BJ (cell line): ENCODE measurements around the gene AGBL2. TPM values are rescaled to one million over a fixed set of nuclear protein-coding genes. Genes with fewer than 3 reads are reported as not detected.

ENCODE experiments used
- CTCF ChIA-PET: fragments of 350-600 bp; formaldehyde crosslinking; extraction: SDS; loops from one replicate; lab custom pipeline; 2021; ENCODE audit warnings: antibody characterized with exemption, inconsistent platforms; lab: Yijun Ruan, JAX
- POLR2A ChIA-PET: fragments of 300-600 bp; sonication (Branson Sonifier 250); formaldehyde crosslinking; extraction: SDS; loops from one replicate; lab custom pipeline; 2021; ENCODE audit warnings: antibody characterized with exemption; lab: Charles Lee
- DNase-seq: peaks from one replicate; pipeline ENCODE4 v3.0.0-alpha.2; 2011; ENCODE audit warnings: low read depth
- H3K27me3 ChIP-seq: 2 replicates; pipeline ENCODE4 v1.6.0; 2011; ENCODE audit warnings: low read length; ENCODE audit not compliant: control insufficient read depth, insufficient read depth
- H3K36me3 ChIP-seq: 2 replicates; pipeline ENCODE4 v1.5.1; 2011; ENCODE audit warnings: low read length; ENCODE audit not compliant: control insufficient read depth, insufficient read depth
- H3K4me3 ChIP-seq: 2 replicates; pipeline ENCODE4 v1.5.1; 2011; ENCODE audit warnings: low read depth, mild to moderate bottlenecking, control low read depth, low read length
- CTCF ChIP-seq: IDR thresholded peaks from 2 replicates; pipeline ENCODE4 v1.5.1; 2011; ENCODE audit warnings: low read depth, mild to moderate bottlenecking, control low read depth, inconsistent platforms, low read length, moderate library complexity; ENCODE audit not compliant: insufficient read depth
- polyA plus RNA-seq: library from polyadenylated mRNA; depleted of rRNA; stranded (reverse); fragments of >200 nt; gene quantifications from 2 replicates; pipeline ENCODE4 v1.2.3, GENCODE V29; 2011

Gene AGBL2
- polyA plus RNA-seq, 1 experiment, result 1.5 TPM

GRCh38 chr11:47628026-47628425 lies 87.1 kb downstream of the AGBL2 start:
- TF ChIP-seq CTCF, result no peak
- CTCF ChIA-PET, result interaction anchor here (1.2 to 5.8 kb wide), 2 partner anchors 8 to 10 kb away, joined by 4 to 26 read pairs; no protein-coding TSS in a partner anchor
- H3K36me3 ChIP-seq, result peaks cover 15% of the 10 kb centered on the region
- no peaks in the 10 kb centered on the region for H3K27me3 ChIP-seq
- POLR2A ChIA-PET, result no interaction called here
- no peak for DNase-seq
- H3K4me3 ChIP-seq, result no peak overlapping the region

GRCh38 chr11:47626234-47626633 lies 88.9 kb downstream of the AGBL2 start:
- POLR2A ChIA-PET, result no interaction called here
- no peak overlapping the region for H3K4me3 ChIP-seq
- H3K27me3 ChIP-seq, result no peaks in the 10 kb centered on the region
- TF ChIP-seq CTCF, result no peak
- H3K36me3 ChIP-seq, result peaks cover 19% of the 10 kb centered on the region
- CTCF ChIA-PET, result interaction anchor here (5.8 kb wide), 1 partner anchor 9 kb away, joined by 26 read pairs; no protein-coding TSS in a partner anchor
- DNase-seq, result no peak

DNA sequence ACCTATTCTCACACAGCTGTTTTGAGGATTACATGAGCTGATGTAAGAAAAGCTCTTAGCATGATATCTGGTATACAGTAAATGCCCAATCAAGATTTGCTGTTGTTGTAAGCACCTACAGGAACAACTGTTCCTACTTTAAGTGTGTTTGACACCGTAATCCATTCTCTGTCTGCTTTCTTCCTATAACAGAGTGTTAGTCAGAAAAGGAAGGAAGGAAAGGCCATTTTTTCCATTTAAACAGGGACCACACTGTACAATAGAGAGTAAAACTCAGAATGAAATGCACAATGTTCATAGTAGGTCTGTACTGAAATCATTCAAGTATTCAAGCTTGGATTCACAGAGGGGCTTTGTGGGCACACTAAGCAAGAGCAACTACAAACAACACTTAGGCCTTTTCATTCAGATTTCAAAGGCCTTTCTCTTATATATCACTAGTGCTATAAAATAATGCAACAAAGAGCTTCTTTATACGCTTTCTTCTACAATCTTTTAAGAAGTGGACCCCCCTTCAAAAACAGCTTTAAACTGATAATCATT lies 94.3 kb downstream of the AGBL2 start:
- TF ChIP-seq CTCF, result no peak
- POLR2A ChIA-PET, result no interaction called here

DNA sequence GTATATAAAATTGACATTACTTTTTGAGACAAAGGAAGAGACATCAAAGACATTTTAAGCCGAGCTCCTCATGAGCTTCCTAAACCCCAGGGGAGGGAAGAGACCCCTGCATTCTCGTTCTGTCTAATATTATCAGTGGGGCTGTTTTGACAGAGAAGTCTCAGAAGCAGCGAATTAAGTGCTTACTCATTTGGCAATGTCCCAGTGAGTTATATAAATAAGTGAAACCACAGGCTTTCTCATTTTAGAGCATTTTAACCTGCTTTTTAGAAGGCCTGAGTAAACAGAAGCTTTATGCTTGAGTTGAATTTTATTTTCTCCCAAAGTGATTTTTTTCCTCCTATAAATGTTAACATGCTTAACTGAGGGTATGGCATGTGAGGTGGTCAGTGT lies 97.8 kb downstream of the AGBL2 start:
- TF ChIP-seq CTCF, result no peak
- DNase-seq, result no peak
- POLR2A ChIA-PET, result interaction anchor here (0.5 kb wide), 1 partner anchor 16 kb away, joined by 3 read pairs; no protein-coding TSS in a partner anchor
- no peaks in the 10 kb centered on the region for H3K27me3 ChIP-seq
- H3K4me3 ChIP-seq, result no peak overlapping the region
- CTCF ChIA-PET, result interaction anchor here (0.6 to 3.1 kb wide), 20 partner anchors 10 to 402 kb away, joined by 3 to 26 read pairs (median 3); no protein-coding TSS in a partner anchor
- H3K36me3 ChIP-seq, result peaks cover 8% of the 10 kb centered on the region

More for the DNA sequence above, 94.3 kb downstream of the AGBL2 start:
- Histone ChIP-seq H3K27me3 (no peaks in the 10 kb centered on the region), H3K4me3 (no peak overlapping the region), H3K36me3 (peaks cover 17% of the 10 kb centered on the region)
- DNase-seq, result no peak
- CTCF ChIA-PET, result interaction anchor here (1.2 to 1.8 kb wide), 2 partner anchors 8 to 247 kb away, joined by 4 to 7 read pairs; no protein-coding TSS in a partner anchor

- ChIA-PET POLR2A (interaction anchor here (0.5 kb wide), 1 partner anchor 15 kb away, joined by 3 read pairs; no protein-coding TSS in a partner anchor), CTCF (interaction anchor here (0.6 to 3.1 kb wide), 22 partner anchors 10 to 361 kb away, joined by 3 to 26 read pairs (median 4); partner anchors contain the start of gene CELF1)
- TF ChIP-seq CTCF, result peak; percentile 98
- no peaks in the 10 kb centered on the region for H3K27me3 ChIP-seq
- no peak overlapping the region for H3K4me3 ChIP-seq
- H3K36me3 ChIP-seq, result peaks cover 7% of the 10 kb centered on the region
- DNase-seq, result no peak
These were observed 98.3 kb downstream of the AGBL2 start for GRCh38 chr11:47616726-47617416.
